ENCODE data around the gene C1R.

The C1R gene

DNA sequence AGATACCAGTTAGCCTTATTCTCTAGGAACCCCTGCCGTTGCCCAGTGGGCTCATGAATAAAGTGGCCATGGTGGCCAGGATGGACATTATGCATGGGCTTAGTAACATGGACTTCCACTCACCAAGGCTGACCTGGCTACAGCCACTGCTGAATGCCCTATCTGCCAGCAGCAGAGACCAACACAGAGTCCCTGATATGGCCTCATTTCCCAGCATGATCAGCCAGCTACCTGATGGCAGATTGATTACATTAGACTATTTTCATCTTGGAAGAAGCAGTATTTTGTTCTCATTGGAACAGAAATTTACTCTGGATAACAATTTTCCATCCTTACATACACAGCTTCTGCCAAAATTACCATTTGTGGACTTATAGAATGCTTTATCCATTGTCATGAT is 57.8 kb downstream of the C1R start:
- DNase-seq, result no peak
- TF ChIP-seq, protein P1, sequence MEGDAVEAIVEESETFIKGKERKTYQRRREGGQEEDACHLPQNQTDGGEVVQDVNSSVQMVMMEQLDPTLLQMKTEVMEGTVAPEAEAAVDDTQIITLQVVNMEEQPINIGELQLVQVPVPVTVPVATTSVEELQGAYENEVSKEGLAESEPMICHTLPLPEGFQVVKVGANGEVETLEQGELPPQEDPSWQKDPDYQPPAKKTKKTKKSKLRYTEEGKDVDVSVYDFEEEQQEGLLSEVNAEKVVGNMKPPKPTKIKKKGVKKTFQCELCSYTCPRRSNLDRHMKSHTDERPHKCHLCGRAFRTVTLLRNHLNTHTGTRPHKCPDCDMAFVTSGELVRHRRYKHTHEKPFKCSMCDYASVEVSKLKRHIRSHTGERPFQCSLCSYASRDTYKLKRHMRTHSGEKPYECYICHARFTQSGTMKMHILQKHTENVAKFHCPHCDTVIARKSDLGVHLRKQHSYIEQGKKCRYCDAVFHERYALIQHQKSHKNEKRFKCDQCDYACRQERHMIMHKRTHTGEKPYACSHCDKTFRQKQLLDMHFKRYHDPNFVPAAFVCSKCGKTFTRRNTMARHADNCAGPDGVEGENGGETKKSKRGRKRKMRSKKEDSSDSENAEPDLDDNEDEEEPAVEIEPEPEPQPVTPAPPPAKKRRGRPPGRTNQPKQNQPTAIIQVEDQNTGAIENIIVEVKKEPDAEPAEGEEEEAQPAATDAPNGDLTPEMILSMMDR (IDR thresholded peaks at IDR 0.05; ENCODE audit: low read depth, low read length, missing control alignments), result no peak
- Histone ChIP-seq H3K4me3 (ENCODE audit: low read depth, low read length) (no peak overlapping the region), H3K27ac (no peak overlapping the region), H3K27me3 (replicated peaks) (no peaks in the 10 kb centered on the region), H3K36me3 (replicated peaks) (no peaks in the 10 kb centered on the region)
- in situ Hi-C loops (cut with HindIII; ENCODE audit: low pct_ligation_motif_present, low sequenced_read_pairs), result no loop called here

DNA sequence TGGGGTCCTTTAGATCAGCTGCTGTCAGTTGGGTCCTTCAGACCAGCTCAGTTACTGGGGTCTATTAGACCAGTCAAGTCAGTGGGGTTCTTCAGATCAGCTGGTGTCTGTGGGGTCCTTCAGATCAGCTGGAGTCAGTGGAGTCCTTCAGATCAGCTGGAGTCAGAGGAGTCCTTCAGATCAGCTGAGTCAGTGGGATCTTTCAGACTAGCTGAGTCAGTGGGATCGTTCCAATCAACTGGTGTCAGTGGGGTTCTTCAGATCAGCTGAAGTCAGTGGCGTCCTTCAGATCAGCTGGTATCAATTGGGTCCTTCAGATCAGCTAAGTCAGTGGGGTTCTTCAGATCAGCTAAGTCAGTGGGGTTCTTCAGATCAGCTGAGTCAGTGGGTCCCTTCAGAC is 59.3 kb downstream of the C1R start:
- no peak for DNase-seq
- Histone ChIP-seq H3K36me3 (replicated peaks) (no peaks in the 10 kb centered on the region), H3K27ac (no peak overlapping the region), H3K27me3 (replicated peaks) (no peaks in the 10 kb centered on the region), H3K4me3 (ENCODE audit: low read depth, low read length) (no peak overlapping the region)
- in situ Hi-C loops (cut with HindIII; ENCODE audit: low pct_ligation_motif_present, low sequenced_read_pairs), result no loop called here
- TF ChIP-seq, protein P1 (IDR thresholded peaks at IDR 0.05; ENCODE audit: low read depth, low read length, missing control alignments), result no peak

DNA sequence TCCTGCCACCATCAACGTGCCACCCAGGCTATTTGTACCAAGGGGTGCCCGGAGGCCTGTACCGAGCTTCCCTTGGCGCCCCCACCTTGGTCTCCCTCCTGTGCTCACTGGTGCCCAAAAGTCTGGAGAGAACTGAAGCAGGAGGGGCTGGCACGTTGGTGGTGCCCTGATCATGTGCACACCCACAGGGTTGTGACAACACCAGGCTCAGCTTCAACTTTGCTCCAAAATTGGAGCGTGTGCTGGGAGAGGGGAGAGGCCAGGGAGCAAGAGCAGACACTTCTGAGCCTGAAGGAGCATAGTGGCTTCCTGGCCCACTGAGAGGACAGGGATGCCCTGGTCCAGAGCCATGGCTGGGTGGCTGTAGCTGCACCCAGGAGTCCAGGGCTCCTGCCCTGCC is 60.9 kb downstream of the C1R start:
- no peak overlapping the region for H3K4me3 ChIP-seq (ENCODE audit: low read depth, low read length)
- in situ Hi-C loops (cut with HindIII; ENCODE audit: low pct_ligation_motif_present, low sequenced_read_pairs), result no loop called here
- TF ChIP-seq, protein P1 (IDR thresholded peaks at IDR 0.05; ENCODE audit: low read depth, low read length, missing control alignments), result no peak

More for the DNA sequence above, 60.9 kb downstream of the C1R start:
- no peak for DNase-seq
- Histone ChIP-seq H3K27me3 (replicated peaks) (no peaks in the 10 kb centered on the region), H3K27ac (no peak overlapping the region), H3K36me3 (replicated peaks) (no peaks in the 10 kb centered on the region)

Measured in brain microvascular endothelial cell (primary cell).